Prostate gland (tissue), 2 donors: ENCODE results near the gene SLC12A5.

ENCODE experiments used
- POLR2A ChIP-seq: fragments of 450-650 bp; IDR thresholded peaks from one replicate; pipeline ENCODE4 v1.6.1; 2016; ENCODE audit warnings: antibody characterized with exemption, mild to moderate bottlenecking
- POLR2AphosphoS5 ChIP-seq: sonication (generic); formaldehyde crosslinking; IDR thresholded peaks from one replicate; pipeline ENCODE4 v1.6.1; 2017; ENCODE audit warnings: antibody characterized with exemption
- TF ChIP-seq, protein P1 (sequence below), 4 experiments: fragments of 200-600 bp in 2 of 4; fragments of 450-650 bp in 2 of 4; sonication (generic) in 2 of 4; IDR thresholded peaks; 1 replicate in 3 of 4; 2 replicates in 1 of 4; pipeline ENCODE4 v1.5.1; 2016 to 2019; ENCODE audit warnings: antibody characterized with exemption in 4 of 4, mild to moderate bottlenecking in 2 of 4, moderate library complexity in 2 of 4

DNA sequence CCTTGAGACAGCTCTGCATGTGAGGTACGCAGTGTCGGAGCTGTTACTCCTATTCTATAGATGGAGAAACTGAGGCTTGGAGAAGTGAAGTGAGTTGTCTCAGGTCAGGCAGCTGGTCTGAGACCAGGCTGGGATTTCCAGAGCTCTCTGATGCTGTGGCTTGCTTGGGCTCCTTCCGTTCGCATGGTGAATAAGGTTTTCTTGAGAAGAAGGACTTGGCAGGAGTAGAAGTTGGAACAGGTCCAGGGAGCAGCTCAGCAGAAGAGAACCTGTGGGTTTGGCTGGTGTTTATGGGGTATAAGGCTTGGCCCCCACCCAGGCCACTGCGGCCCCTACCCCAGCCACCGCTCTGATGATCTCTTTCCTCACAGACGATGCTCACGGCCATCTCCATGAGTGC is 7.4 kb downstream of the SLC12A5 start:
- TF ChIP-seq, protein P1, sequence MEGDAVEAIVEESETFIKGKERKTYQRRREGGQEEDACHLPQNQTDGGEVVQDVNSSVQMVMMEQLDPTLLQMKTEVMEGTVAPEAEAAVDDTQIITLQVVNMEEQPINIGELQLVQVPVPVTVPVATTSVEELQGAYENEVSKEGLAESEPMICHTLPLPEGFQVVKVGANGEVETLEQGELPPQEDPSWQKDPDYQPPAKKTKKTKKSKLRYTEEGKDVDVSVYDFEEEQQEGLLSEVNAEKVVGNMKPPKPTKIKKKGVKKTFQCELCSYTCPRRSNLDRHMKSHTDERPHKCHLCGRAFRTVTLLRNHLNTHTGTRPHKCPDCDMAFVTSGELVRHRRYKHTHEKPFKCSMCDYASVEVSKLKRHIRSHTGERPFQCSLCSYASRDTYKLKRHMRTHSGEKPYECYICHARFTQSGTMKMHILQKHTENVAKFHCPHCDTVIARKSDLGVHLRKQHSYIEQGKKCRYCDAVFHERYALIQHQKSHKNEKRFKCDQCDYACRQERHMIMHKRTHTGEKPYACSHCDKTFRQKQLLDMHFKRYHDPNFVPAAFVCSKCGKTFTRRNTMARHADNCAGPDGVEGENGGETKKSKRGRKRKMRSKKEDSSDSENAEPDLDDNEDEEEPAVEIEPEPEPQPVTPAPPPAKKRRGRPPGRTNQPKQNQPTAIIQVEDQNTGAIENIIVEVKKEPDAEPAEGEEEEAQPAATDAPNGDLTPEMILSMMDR (IDR thresholded peaks at IDR 0.05) = no peak
- TF ChIP-seq POLR2A (no peak), POLR2AphosphoS5 (no peak)
